CD14-positive monocyte (primary cell): ENCODE data around the gene ANKRD23. TPM values are rescaled to one million over a fixed set of nuclear protein-coding genes. Genes with fewer than 3 reads are reported as not detected.

Experiments
- DNase-seq, 3 donors: peaks; one replicate each; pipeline ENCODE4 v3.0.0-alpha.2; 2011 to 2022
- H2AFZ ChIP-seq: 2 replicates; pipeline ENCODE4 v1.6.0; 2012; ENCODE audit warnings: mild to moderate bottlenecking, low read depth, low read length, inconsistent platforms; ENCODE audit not compliant: insufficient read depth, poor library complexity, severe bottlenecking
- H3K27ac ChIP-seq, 2 donors: 1 replicate in 1 of 2; 2 replicates in 1 of 2; pipeline ENCODE4 v1.5.1; 2012 to 2013; ENCODE audit warnings: low read length in 2 of 2, control low read depth in 1 of 2, inconsistent platforms in 1 of 2, low read depth in 1 of 2, mild to moderate bottlenecking in 1 of 2
- H3K27me3 ChIP-seq, 2 donors: one replicate each; pipeline versions ENCODE4 v1.6.0 to v1.6.1; 2011 to 2013; ENCODE audit warnings: low read length in 2 of 2; ENCODE audit not compliant: control insufficient read depth in 2 of 2, insufficient read depth in 2 of 2
- H3K36me3 ChIP-seq, 2 donors: replicated peaks in 1 of 2; 1 replicate in 1 of 2; 2 replicates in 1 of 2; pipeline versions ENCODE4 v1.5.1 to v1.6.1; 2012 to 2013; ENCODE audit warnings: low read length in 2 of 2, control low read depth in 1 of 2, inconsistent platforms in 1 of 2, mild to moderate bottlenecking in 1 of 2; ENCODE audit not compliant: insufficient read depth in 2 of 2, control insufficient read depth in 1 of 2
- H3K4me1 ChIP-seq, 2 donors: 1 replicate in 1 of 2; 2 replicates in 1 of 2; pipeline versions ENCODE4 v1.5.1 to v1.6.1; 2012 to 2013; ENCODE audit warnings: low read length in 2 of 2, control low read depth in 1 of 2, inconsistent platforms in 1 of 2, mild to moderate bottlenecking in 1 of 2, moderate library complexity in 1 of 2; ENCODE audit not compliant: insufficient read depth in 2 of 2, control insufficient read depth in 1 of 2
- H3K4me2 ChIP-seq: replicated peaks from 2 replicates; pipeline ENCODE3; 2012; ENCODE audit warnings: low read length, moderate library complexity, mild to moderate bottlenecking; ENCODE audit not compliant: poor library complexity, severe bottlenecking; ENCODE audit errors: extremely low read depth
- H3K4me3 ChIP-seq, 3 experiments: fragments of 200-600 bp in 1 of 3; sonication (generic) in 1 of 3; replicated peaks in 1 of 3; 1 replicate in 2 of 3; 2 replicates in 1 of 3; pipeline ENCODE4 v1.5.1; 2011 to 2013; ENCODE audit warnings: low read length in 3 of 3, mild to moderate bottlenecking in 3 of 3, control low read depth in 2 of 3, low read depth in 2 of 3, inconsistent platforms in 1 of 3, moderate library complexity in 1 of 3
- H3K79me2 ChIP-seq: 2 replicates; pipeline ENCODE4 v1.6.0; 2012; ENCODE audit warnings: mild to moderate bottlenecking, control low read depth, inconsistent platforms, low read length, moderate library complexity; ENCODE audit not compliant: insufficient read depth
- H3K9ac ChIP-seq: 2 replicates; pipeline ENCODE4 v1.6.0; 2017; ENCODE audit warnings: low read length, mild to moderate bottlenecking; ENCODE audit not compliant: insufficient read depth, poor library complexity, severe bottlenecking
- H3K9me3 ChIP-seq, 2 donors: replicated peaks in 1 of 2; 1 replicate in 1 of 2; 2 replicates in 1 of 2; pipeline versions ENCODE4 v1.5.1 to v1.6.1; 2012 to 2013; ENCODE audit warnings: low read length in 2 of 2, control low read depth in 1 of 2; ENCODE audit not compliant: control insufficient read depth in 1 of 2, insufficient read depth in 1 of 2
- H4K20me1 ChIP-seq: 2 replicates; pipeline ENCODE4 v1.6.0; 2012; ENCODE audit warnings: mild to moderate bottlenecking, low read length, control low read depth, moderate library complexity; ENCODE audit not compliant: insufficient read depth
- H3K27ac Mint-ChIP-seq, 7 donors: one replicate each; pipeline ENCODE4 v1.8.0; 2020; ENCODE audit warnings: mild to moderate bottlenecking in 7 of 7, mixed read lengths in 7 of 7, moderate library complexity in 6 of 7, inconsistent platforms in 2 of 7
- H3K27me3 Mint-ChIP-seq, 3 donors: one replicate each; pipeline ENCODE4 v1.8.0; 2021 to 2022; ENCODE audit warnings: low read depth in 3 of 3, mild to moderate bottlenecking in 3 of 3, mixed read lengths in 3 of 3, moderate library complexity in 3 of 3, inconsistent platforms in 1 of 3
- H3K36me3 Mint-ChIP-seq, 2 donors: one replicate each; pipeline ENCODE4 v1.8.0; 2020; ENCODE audit warnings: mixed read lengths in 2 of 2, inconsistent platforms in 1 of 2, mild to moderate bottlenecking in 1 of 2
- H3K4me1 Mint-ChIP-seq: one replicate; pipeline ENCODE4 v1.8.0; 2020; ENCODE audit warnings: mild to moderate bottlenecking, mixed read lengths
- H3K4me3 Mint-ChIP-seq, 2 donors: one replicate each; pipeline ENCODE4 v1.8.0; 2020; ENCODE audit warnings: mild to moderate bottlenecking in 2 of 2, mixed read lengths in 2 of 2, moderate library complexity in 1 of 2
- H3K9me3 Mint-ChIP-seq, 7 donors: one replicate each; pipeline ENCODE4 v1.8.0; 2020 to 2022; ENCODE audit warnings: mixed read lengths in 7 of 7, mild to moderate bottlenecking in 6 of 7, moderate library complexity in 6 of 7, inconsistent platforms in 2 of 7
- WGBS: methylation state at CpG from one replicate; pipeline ENCODE4 v1.1.5; 2013; ENCODE audit warnings: missing lambda C conversion rate; ENCODE audit not compliant: insufficient coverage; 5-methylcytosine and 5-hydroxymethylcytosine counted together
- intact Hi-C, 2 donors: fragments of 100-400 bp; cut with micrococcal nuclease; formaldehyde crosslinking; loops; one replicate each; pipeline versions ENCODE4 v1.15.0 to v1.15.1; 2023
- polyA plus RNA-seq, 3 donors: library from polyadenylated mRNA; depleted of rRNA in 1 of 3; unstranded in 2 of 3; stranded (reverse) in 1 of 3; fragments of 300-500 nt in 2 of 3; fragments of >200 nt in 1 of 3; fragmentation: Illumina TruSeq in 2 of 3; gene quantifications; 1 replicate in 2 of 3; 2 replicates in 1 of 3; pipeline ENCODE4 v1.2.3, GENCODE V29; 2012 to 2021
- TF ChIP-seq, protein P1 (sequence below): fragments of 200-600 bp; IDR thresholded peaks from one replicate; pipeline ENCODE4 v1.8.0; 2022; ENCODE audit warnings: antibody characterized with exemption, mild to moderate bottlenecking

Gene ANKRD23
- polyA plus RNA-seq, 3 donors = 1.4 TPM; not detected in 2

DNA sequence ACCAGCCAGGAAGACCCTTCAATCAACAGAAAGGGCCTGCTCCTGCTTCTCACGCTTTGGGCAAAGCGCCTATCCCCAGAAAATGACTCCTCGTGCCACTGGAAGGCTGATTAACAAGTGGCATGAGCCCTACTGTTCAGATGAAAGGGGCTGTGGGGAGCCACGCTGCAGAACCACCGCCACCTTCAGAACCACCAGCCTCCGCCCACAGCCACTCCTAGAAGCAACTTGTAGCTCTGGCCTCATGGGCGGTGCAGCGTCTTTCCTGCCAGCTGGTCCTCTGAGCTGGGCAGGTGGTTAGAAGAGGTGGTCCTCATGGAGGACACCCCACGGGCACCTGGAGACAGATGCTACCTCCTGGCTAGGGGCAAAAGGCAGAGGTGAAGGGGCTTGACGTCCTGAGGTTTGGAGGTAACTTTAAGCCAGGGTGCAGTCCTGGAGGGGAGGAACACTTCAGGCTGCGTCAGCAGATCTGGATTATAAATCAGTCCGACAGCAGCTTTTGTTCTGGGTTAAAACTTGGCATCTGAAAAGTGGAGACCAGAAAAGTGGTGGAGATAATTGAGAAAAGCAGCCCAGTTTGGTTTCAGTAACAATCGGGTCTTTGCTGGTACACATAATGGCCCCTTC is 26.9 kb upstream of the ANKRD23 start:
- intact Hi-C loops = no loop called here
- 8% methylated on average over 7 of the region's 13 CpGs for WGBS
- Histone ChIP-seq H3K4me2 (peak overlapping the region; percentile 84), H4K20me1 (peaks cover 7% of the 10 kb centered on the region), H3K4me1 (peaks cover 58 to 73% of the 10 kb centered on the region in 2 donors), H2AFZ (peak overlapping the region; percentile 35), H3K27ac (no peak overlapping the region), H3K27me3 (peaks cover 26 to 84% of the 10 kb centered on the region in 2 donors), H3K36me3 (no peaks in the 10 kb centered on the region), H3K9me3 (peaks cover 0 to 10% of the 10 kb centered on the region in 2 donors), H3K79me2 (no peaks in the 10 kb centered on the region), H3K4me3 (no peak overlapping the region), H3K9ac (no peak overlapping the region)
- Mint-ChIP-seq H3K4me3 (peak overlapping the region; percentile 68 to 80), H3K4me1 (peaks cover 55% of the 10 kb centered on the region), H3K27me3 (peaks cover 68 to 97% (median 70%) of the 10 kb centered on the region in 3 donors), H3K9me3 (peaks cover 0 to 18% (median 2%) of the 10 kb centered on the region in 7 donors), H3K36me3 (peaks cover 2 to 8% of the 10 kb centered on the region in 2 donors), H3K27ac (peak overlapping the region in 1 of 7 donors; percentile 35)
- TF ChIP-seq, protein P1, sequence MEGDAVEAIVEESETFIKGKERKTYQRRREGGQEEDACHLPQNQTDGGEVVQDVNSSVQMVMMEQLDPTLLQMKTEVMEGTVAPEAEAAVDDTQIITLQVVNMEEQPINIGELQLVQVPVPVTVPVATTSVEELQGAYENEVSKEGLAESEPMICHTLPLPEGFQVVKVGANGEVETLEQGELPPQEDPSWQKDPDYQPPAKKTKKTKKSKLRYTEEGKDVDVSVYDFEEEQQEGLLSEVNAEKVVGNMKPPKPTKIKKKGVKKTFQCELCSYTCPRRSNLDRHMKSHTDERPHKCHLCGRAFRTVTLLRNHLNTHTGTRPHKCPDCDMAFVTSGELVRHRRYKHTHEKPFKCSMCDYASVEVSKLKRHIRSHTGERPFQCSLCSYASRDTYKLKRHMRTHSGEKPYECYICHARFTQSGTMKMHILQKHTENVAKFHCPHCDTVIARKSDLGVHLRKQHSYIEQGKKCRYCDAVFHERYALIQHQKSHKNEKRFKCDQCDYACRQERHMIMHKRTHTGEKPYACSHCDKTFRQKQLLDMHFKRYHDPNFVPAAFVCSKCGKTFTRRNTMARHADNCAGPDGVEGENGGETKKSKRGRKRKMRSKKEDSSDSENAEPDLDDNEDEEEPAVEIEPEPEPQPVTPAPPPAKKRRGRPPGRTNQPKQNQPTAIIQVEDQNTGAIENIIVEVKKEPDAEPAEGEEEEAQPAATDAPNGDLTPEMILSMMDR = no peak
- no peak for DNase-seq

DNA sequence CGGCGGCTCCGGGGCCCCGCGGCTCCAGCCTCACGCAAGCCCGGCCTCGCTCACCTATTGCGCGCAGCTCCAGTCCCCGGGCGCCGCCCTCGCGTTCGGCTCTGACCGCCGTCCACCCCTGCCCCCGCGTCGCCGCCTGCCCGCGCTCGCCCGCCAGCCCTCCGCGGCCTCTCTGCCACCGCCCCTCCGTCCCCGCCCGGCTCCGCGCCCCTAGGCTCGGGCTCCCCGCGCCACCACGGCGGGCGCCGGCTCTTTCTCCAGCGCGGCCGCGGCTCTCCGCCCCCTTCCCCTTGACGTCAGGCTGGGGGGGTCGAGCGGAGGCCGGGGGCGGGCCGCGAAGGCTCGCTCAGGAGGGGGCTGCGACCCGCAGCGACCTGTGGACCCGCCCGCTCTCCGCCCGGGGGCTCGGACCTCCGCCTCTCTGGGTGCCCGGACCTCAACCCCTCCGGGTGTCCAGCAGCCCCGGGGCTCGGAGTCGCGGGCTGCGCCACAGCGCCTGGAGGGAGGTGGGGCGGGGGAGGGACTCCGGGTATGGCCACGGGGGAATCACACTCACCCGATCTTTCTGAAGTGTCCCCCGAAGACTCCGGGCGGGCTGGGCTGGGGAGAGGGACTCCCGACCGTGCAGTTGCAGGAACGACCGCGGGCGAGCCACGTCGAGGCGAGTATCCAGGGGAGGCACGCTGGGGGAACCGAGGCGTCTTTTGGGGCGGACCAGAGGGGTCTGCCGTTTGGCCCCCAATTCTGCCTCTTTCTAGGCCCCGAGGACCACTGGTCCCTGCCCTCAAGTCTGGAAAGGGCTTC is 26.2 kb upstream of the ANKRD23 start, which contains the start of gene SEMA4C:
Gene SEMA4C, minus strand, starts transcription at position 259 of the 804 bp plus-strand sequence. CDS start 2,194 bp downstream, outside the sequence.
- Mint-ChIP-seq H3K4me3 (peak within 1 kb of the TSS; percentile 68 to 80), H3K4me1 (peaks cover 54% of the 10 kb centered on the region), H3K36me3 (peaks cover 6 to 11% of the 10 kb centered on the region in 2 donors), H3K27me3 (peaks cover 69 to 97% (median 70%) of the 10 kb centered on the region in 3 donors), H3K9me3 (peaks cover 0 to 18% (median 2%) of the 10 kb centered on the region in 7 donors), H3K27ac (peak within 1 kb of the TSS in 1 of 7 donors; percentile 35)
- H3K9ac ChIP-seq = peak within 1 kb of the TSS; percentile 66
- H3K4me2 ChIP-seq = peak within 1 kb of the TSS; percentile 84
- peak within 1 kb of the TSS; percentile 77 for H2AFZ ChIP-seq
- peaks cover 0 to 10% of the 10 kb centered on the region in 2 donors for H3K9me3 ChIP-seq
- TF ChIP-seq, protein P1 = no peak
- peaks cover 14% of the 10 kb centered on the region for H4K20me1 ChIP-seq
- H3K27me3 ChIP-seq = peaks cover 26 to 84% of the 10 kb centered on the region in 2 donors
- DNase-seq = no peak
- H3K4me3 ChIP-seq = peak within 1 kb of the TSS; percentile 44 to 78 (median 50)
- H3K27ac ChIP-seq = no peak within 1 kb of the TSS
- intact Hi-C loops = no loop called here
- peaks cover 56 to 74% of the 10 kb centered on the region in 2 donors for H3K4me1 ChIP-seq
- WGBS = under 1% methylated on average over 77 of the region's 93 CpGs
- H3K79me2 ChIP-seq = no peaks in the 10 kb centered on the region
- H3K36me3 ChIP-seq = no peaks in the 10 kb centered on the region
